Activated CD4-positive, alpha-beta T cell treated with anti-CD3 and anti-CD28 coated beads, Interleukin-2, amount 50 U/mL, for 48 hours (primary cell): Measurements from ENCODE around the gene C4orf54.

Experiments
- DNase-seq, 2 experiments: peaks; one replicate each; pipeline ENCODE4 v3.0.0-alpha.2; 2020

The C4orf54 gene

DNA sequence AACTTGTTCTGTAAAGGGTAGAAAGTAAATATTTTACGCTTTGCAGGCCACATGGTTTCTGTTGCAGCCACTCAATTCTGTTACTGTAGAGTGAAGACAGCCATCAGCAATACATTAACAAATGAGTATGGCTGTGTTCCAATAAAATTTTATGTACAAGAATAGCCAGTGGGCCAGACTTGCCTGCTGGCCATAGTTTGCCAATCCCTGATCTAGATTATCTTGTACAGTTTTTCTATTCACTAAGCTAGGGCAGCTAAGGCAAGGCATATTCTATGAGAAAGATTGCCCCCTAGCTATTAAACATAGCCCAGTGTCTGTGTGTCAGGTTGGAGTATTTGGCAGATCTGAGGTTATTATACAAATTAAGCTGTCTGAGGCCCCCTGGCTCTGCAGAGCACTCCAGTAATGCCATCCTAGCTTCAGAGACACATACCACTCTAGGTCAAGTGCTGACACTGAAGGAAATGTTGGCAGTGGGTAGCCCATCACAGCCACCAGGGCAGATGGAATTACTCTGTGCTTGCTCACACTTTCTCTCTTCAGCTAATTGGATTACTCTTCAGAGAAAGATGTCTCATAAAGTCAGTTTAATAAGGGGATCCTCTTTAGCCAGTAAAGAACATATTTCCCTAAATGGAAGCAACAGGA, 42.3 kb downstream of the C4orf54 start:
- DNase-seq = no peak

DNA sequence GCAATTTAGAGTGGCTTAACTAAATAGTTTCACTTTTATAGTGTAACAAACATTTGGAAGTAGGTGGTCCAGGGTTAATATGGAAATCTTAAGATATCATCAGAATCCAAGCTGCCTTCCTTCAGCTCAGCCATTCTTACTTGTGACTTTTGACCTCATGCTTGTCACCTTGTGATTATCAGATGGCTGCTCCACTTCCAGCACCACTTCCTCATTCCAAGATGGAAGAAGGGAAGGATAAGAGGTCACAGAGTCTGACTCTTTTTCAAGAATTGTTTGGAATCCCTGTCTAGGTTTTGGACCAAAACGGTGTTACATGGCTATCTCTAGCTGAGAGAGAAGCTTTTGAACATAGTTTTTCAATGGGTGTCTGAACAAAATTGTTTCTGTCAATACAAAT, 43.1 kb downstream of the C4orf54 start:
- DNase-seq = no peak

DNA sequence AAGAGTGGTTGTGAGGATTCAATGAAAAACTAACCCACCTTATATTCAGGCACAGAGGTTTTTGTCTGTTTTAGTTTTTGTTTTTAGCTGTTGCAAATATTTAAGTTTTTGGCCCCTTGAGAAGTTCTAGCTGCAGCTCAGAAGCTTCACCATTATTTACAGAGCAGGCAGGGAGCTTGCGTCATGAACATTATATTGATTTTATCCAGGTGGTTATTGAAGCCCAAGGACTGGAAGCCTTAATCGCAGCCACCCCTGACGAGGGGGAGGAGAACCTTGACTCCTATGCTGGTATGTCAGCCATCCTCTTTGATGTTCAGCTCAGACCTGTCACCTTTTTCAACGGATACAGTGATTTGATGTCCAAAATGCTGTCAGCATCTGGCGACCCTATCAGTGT, 44.9 kb downstream of the C4orf54 start:
- no peak for DNase-seq

DNA sequence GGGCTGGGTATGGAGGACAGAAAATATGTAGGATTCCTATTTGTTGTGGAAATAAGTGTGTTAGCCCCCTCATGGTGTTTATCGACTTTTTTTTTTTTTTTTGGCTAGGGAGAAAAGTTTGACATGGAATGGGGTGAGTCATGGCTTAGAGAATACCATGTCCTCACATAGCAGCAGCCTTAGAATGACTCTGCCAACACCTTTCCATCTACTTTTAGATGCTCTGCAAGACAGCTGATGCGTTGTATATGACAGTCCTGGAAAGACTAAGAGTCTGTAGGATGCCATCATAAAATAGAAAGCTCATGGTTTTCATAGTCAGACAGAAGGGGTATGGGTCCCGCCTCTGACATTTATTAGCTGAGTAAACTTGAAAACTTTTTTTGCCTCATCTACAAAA, 45.3 kb downstream of the C4orf54 start:
- no peak for DNase-seq

DNA sequence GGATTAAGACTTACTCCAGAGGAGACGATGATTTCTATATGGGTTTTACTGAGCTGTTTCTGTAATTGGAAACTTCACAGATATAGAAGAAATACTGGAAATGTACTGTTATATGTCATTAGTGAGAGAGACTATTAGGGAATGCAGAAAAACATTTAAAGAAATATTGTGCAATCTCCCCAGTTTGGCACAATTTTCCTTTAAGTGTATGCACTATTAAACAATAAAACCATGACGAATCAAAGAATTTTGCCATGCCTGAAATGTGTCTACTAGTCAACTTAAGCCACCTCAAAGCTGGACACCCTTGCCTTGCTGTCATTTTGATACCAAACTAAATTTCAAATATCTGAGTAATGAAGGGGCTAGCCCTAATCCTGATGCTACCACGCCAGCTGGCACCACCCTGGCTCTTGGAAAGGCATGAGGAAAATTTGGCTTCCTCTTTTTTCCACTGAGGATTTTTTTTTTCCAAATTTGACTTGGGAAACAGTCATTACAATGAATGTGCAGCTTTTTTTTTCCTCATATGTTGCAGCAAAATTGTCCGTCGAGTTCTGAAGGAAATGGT, 46.9 kb downstream of the C4orf54 start:
- no peak for DNase-seq

DNA sequence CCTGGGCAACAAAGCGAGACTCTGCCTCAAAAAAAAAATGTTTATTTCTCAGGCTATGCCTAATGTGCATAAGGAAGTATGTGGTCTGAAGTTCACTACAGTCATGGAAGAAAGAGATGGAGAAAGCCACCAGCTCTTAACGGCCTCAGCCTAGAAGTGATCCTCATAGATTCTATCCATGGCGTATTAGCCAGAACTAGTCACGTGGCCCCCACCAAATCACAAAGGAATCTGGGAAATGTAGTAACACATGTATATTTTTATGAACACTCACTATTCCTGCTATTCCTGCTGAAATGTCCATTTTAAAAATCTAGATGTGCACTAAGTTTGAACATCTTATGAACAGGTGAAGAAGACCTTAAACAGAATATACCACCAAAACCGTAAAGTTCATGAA, 49.2 kb downstream of the C4orf54 start:
- DNase-seq = no peak
